Neuronal stem cell (in vitro differentiated cells): ENCODE data around the gene MN1.

Experiments used
- DNase-seq: peaks from one replicate; pipeline ENCODE4 v3.0.0-alpha.2; 2013; ENCODE audit warnings: low spot score
- H2AFZ ChIP-seq: one replicate; pipeline ENCODE4 v1.6.1; 2013; ENCODE audit warnings: mild to moderate bottlenecking, low read length, inconsistent platforms
- H2AK5ac ChIP-seq: 2 replicates; pipeline ENCODE4 v1.6.1; 2013; ENCODE audit warnings: low read depth, mild to moderate bottlenecking, inconsistent platforms, low read length, moderate library complexity, mixed read lengths
- H2BK120ac ChIP-seq: 2 replicates; pipeline ENCODE4 v1.6.1; 2013; ENCODE audit warnings: low read depth, mild to moderate bottlenecking, inconsistent platforms, low read length, moderate library complexity, mixed read lengths
- H2BK12ac ChIP-seq: one replicate; pipeline ENCODE4 v1.6.1; 2013; ENCODE audit warnings: low read length, inconsistent platforms
- H2BK15ac ChIP-seq: 2 replicates; pipeline ENCODE4 v1.6.1; 2013; ENCODE audit warnings: mild to moderate bottlenecking, low read length, inconsistent platforms, mixed read lengths
- H2BK5ac ChIP-seq: one replicate; pipeline ENCODE4 v1.6.1; 2013; ENCODE audit warnings: inconsistent platforms, mild to moderate bottlenecking, low read length, moderate library complexity
- H3K14ac ChIP-seq: one replicate; pipeline ENCODE4 v1.6.1; 2013; ENCODE audit warnings: low read length, inconsistent platforms
- H3K18ac ChIP-seq: 2 replicates; pipeline ENCODE4 v1.6.1; 2013; ENCODE audit warnings: low read length, inconsistent platforms
- H3K23ac ChIP-seq: 2 replicates; pipeline ENCODE4 v1.6.1; 2013; ENCODE audit warnings: low read depth, mild to moderate bottlenecking, mixed read lengths, low read length, inconsistent platforms; ENCODE audit not compliant: poor library complexity
- H3K27ac ChIP-seq: replicated peaks from 3 replicates; pipeline ENCODE4 v1.5.1; 2013; ENCODE audit warnings: low read length, inconsistent platforms
- H3K27me3 ChIP-seq, 3 experiments: 2 replicates each; pipeline ENCODE4 v1.6.1; 2013; ENCODE audit warnings: low read length in 3 of 3, mild to moderate bottlenecking in 2 of 3, inconsistent platforms in 1 of 3, low read depth in 1 of 3, mixed read lengths in 1 of 3, moderate library complexity in 1 of 3; ENCODE audit not compliant: control insufficient read depth in 3 of 3, insufficient read depth in 3 of 3
- H3K36me3 ChIP-seq, 2 donors: replicated peaks in 1 of 2; 2 replicates each; pipeline ENCODE4 v1.6.1; 2013; ENCODE audit warnings: low read length in 2 of 2; ENCODE audit not compliant: control insufficient read depth in 2 of 2, insufficient read depth in 2 of 2
- H3K4ac ChIP-seq: 2 replicates; pipeline ENCODE4 v1.6.1; 2013; ENCODE audit warnings: inconsistent platforms, mild to moderate bottlenecking, low read length, moderate library complexity
- H3K4me1 ChIP-seq, 2 donors: 1 replicate in 1 of 2; 2 replicates in 1 of 2; pipeline ENCODE4 v1.6.1; 2013; ENCODE audit warnings: low read length in 2 of 2, low read depth in 1 of 2; ENCODE audit not compliant: control insufficient read depth in 2 of 2, insufficient read depth in 1 of 2
- H3K4me2 ChIP-seq: one replicate; pipeline ENCODE4 v1.6.1; 2013; ENCODE audit warnings: mild to moderate bottlenecking, low read length, inconsistent platforms; ENCODE audit not compliant: insufficient read depth, poor library complexity, severe bottlenecking
- H3K4me3 ChIP-seq, 2 donors: 2 replicates each; pipeline ENCODE4 v1.5.1; 2013; ENCODE audit warnings: low read length in 2 of 2, mild to moderate bottlenecking in 2 of 2, inconsistent platforms in 1 of 2, moderate library complexity in 1 of 2
- H3K79me1 ChIP-seq: one replicate; pipeline ENCODE4 v1.6.1; 2013; ENCODE audit warnings: low read depth, mild to moderate bottlenecking, inconsistent platforms, low read length, moderate library complexity
- H3K9ac ChIP-seq: one replicate; pipeline ENCODE4 v1.6.1; 2013; ENCODE audit warnings: mild to moderate bottlenecking, low read depth, low read length, inconsistent platforms; ENCODE audit not compliant: poor library complexity
- H3K9me3 ChIP-seq, 2 donors: replicated peaks in 1 of 2; 2 replicates each; pipeline versions ENCODE3 to v1.6.1; 2013; ENCODE audit warnings: low read length in 2 of 2, mild to moderate bottlenecking in 2 of 2, inconsistent platforms in 1 of 2, low read depth in 1 of 2, mixed read lengths in 1 of 2, moderate library complexity in 1 of 2; ENCODE audit not compliant: control insufficient read depth in 2 of 2, insufficient read depth in 1 of 2
- H4K8ac ChIP-seq: one replicate; pipeline ENCODE4 v1.6.1; 2013; ENCODE audit warnings: low read depth, mild to moderate bottlenecking, inconsistent platforms, low read length, moderate library complexity
- H4K91ac ChIP-seq: one replicate; pipeline ENCODE4 v1.6.1; 2013; ENCODE audit warnings: low read length, low read depth, mild to moderate bottlenecking, inconsistent platforms; ENCODE audit not compliant: poor library complexity
- WGBS, 2 donors: extraction: QIAGEN DNeasy Blood & Tissue Kit; methylation state at CpG; one replicate each; pipeline ENCODE4 v1.1.7; 2013; ENCODE audit warnings: missing lambda C conversion rate in 2 of 2, mixed read lengths in 1 of 2; ENCODE audit not compliant: insufficient read length in 2 of 2, insufficient replicate concordance in 1 of 2; ENCODE audit errors: extremely low coverage in 2 of 2; 5-methylcytosine and 5-hydroxymethylcytosine counted together

Gene MN1

DNA sequence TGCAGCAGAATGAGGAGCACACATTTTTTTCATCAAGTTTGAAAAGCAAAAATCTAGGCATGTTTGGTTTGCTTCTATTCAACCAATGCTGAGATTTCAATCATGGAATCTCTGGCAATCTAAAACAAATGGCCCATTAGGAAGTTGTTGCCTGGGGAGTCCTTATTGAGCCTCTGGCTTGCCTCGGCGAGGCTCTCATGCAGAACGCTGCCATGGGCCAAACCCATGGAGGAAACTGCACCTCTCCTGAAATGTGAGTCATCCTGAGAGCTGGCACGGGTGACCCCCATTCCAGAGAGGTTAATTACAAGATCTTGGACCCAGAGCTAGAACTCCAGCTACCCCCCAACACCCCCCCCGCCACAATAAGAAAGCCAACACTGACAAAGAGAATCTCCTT, 80.7 kb downstream of the MN1 start:
- Histone ChIP-seq H3K4me2 (no peak overlapping the region), H2BK15ac (no peak overlapping the region), H2AFZ (no peak overlapping the region), H2BK120ac (no peak overlapping the region), H3K18ac (no peak overlapping the region), H4K91ac (no peak overlapping the region), H3K9me3 (peaks cover 7 to 27% of the 10 kb centered on the region in 2 donors), H3K4ac (no peak overlapping the region), H3K9ac (no peak overlapping the region), H4K8ac (no peak overlapping the region), H2BK12ac (no peak overlapping the region), H3K27ac (no peak overlapping the region), H3K27me3 (no peaks in the 10 kb centered on the region), H2BK5ac (no peak overlapping the region), H3K14ac (no peak overlapping the region), H3K23ac (no peak overlapping the region), H3K4me1 (peaks cover 9 to 26% of the 10 kb centered on the region in 2 donors), H3K4me3 (no peak overlapping the region), H3K36me3 (no peaks in the 10 kb centered on the region), H3K79me1 (no peaks in the 10 kb centered on the region), H2AK5ac (no peak overlapping the region)
- WGBS, 2 donors, result no CpG with 5 or more reads among the region's 5 CpGs
- no peak for DNase-seq

DNA sequence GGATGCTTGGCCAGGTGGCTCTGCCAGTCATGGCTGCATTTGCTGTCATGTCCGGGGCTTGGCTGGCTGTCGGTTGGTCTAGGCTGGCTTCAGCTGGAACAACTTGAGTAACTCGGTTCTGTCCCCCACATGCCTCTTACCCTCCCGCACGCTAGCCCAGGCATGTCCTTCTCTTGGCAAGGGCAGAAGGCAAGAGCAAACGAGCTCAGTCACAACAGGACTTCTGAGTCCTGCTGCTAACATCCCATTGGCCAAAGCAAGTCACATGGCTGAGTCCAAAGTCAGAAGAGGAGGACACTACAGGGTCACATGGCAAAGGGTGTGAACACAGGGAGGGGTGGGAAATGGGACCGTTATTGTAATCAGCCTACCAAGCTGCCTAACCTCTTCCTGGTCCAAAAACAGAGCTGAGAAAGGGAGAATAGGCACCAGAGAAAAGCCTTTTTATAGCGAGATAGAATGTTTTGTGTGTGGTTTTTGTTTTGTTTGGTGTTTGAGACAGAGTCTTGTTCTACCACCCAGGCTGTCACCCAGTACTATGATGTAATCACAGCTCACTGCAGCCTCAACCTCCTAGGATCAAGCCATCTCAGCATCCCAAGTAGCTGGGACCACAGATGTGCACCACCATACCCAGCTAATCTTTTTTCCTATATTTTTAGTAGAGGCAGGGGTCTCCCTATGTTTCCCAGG, 81.9 kb downstream of the MN1 start:
- Histone ChIP-seq H4K8ac (no peak overlapping the region), H3K9ac (no peak overlapping the region), H3K14ac (no peak overlapping the region), H3K27me3 (no peaks in the 10 kb centered on the region), H2AK5ac (peak overlapping the region; percentile 16), H4K91ac (no peak overlapping the region), H3K9me3 (peaks cover 2 to 20% of the 10 kb centered on the region in 2 donors), H2BK5ac (no peak overlapping the region), H3K18ac (no peak overlapping the region), H3K23ac (no peak overlapping the region), H3K79me1 (no peaks in the 10 kb centered on the region), H3K4me3 (no peak overlapping the region), H3K4me2 (no peak overlapping the region), H3K4me1 (peaks cover 18 to 31% of the 10 kb centered on the region in 2 donors), H2BK15ac (no peak overlapping the region), H3K27ac (no peak overlapping the region), H2AFZ (peak overlapping the region; percentile 58), H2BK12ac (peak overlapping the region; percentile 30), H3K4ac (no peak overlapping the region), H2BK120ac (no peak overlapping the region), H3K36me3 (no peaks in the 10 kb centered on the region)
- DNase-seq, result no peak
- WGBS, 2 donors, result 100% methylated on average over 1 of the region's 8 CpGs; no CpG with 5 or more reads in 1 of the 2 donors

DNA sequence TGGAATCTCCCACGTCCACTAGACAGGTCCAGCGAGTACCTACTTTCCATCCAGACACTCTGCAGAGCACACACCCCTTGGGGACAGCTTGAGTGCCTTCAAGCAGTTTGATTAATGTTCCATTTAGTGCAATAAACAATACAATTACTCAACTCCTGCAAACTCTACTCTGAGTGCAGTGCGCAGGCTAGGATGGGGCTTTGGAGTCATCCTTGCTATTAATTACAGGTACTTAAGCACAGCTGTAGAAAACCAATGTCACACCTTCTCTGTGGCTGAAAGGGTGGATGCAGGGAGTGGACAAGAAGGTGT, 82.6 kb downstream of the MN1 start:
- Histone ChIP-seq H3K79me1 (no peaks in the 10 kb centered on the region), H2BK120ac (no peak overlapping the region), H3K4me1 (peaks cover 18 to 32% of the 10 kb centered on the region in 2 donors), H3K14ac (no peak overlapping the region), H2BK15ac (no peak overlapping the region), H2BK12ac (no peak overlapping the region), H3K4me2 (no peak overlapping the region), H3K4me3 (no peak overlapping the region), H3K9ac (no peak overlapping the region), H4K8ac (no peak overlapping the region), H2AFZ (peak overlapping the region; percentile 58), H4K91ac (no peak overlapping the region), H2AK5ac (peak overlapping the region; percentile 16), H3K27ac (no peak overlapping the region), H3K27me3 (no peaks in the 10 kb centered on the region), H3K9me3 (peaks cover 1 to 14% of the 10 kb centered on the region in 2 donors), H3K18ac (no peak overlapping the region), H3K23ac (no peak overlapping the region), H3K4ac (no peak overlapping the region), H2BK5ac (no peak overlapping the region), H3K36me3 (no peaks in the 10 kb centered on the region)
- DNase-seq, result no peak
- no CpG with 5 or more reads among the region's 3 CpGs for WGBS, 2 donors

DNA sequence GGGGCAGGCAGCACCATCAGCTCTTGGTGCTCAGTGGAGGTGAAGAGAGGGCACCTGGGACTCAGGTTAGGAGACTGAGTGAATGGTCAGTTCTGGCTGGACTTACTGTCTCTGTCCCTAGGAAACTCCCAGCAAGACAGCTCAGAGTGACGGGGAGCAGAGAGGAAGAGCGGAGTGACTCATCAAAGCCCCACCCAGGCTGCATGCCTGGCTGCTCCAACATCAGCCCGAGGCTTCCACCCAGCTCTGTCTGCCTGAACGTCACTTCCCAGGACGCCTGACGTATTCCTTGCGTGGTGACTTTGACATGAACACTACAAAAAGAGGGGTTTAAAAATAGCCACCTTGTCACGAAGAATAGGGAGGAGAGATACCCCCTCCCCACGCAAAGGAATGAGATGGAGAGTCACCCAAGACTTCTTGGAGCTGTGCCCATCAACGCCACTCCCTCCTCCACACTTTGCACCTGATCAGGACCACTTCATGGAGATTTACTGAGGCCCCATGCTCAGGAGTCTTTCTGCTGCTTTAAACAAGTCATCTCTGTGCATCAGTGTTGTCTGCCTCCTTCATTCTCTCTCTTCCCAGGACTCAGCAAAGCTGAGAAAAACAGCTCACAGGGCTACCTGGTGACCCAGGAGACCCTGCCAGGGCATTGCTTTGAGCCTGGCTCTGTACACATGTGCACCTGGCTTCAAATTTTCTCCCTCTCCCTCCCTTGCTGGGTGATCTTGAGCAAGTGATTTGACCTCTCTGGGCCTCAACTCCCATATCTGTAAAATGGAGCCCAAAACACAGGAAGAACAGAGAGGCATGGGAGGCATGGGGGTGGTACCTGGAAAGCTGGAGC, 83.1 kb downstream of the MN1 start:
- Histone ChIP-seq H3K4me2 (no peak overlapping the region), H2AFZ (peak overlapping the region; percentile 56), H2BK5ac (no peak overlapping the region), H3K14ac (no peak overlapping the region), H4K91ac (no peak overlapping the region), H3K36me3 (no peaks in the 10 kb centered on the region), H3K79me1 (no peaks in the 10 kb centered on the region), H2AK5ac (peak overlapping the region; percentile 22), H2BK12ac (peak overlapping the region; percentile 27), H3K9ac (no peak overlapping the region), H3K4me1 (peaks cover 24 to 38% of the 10 kb centered on the region in 2 donors), H3K27me3 (no peaks in the 10 kb centered on the region), H4K8ac (no peak overlapping the region), H3K4me3 (no peak overlapping the region), H3K23ac (no peak overlapping the region), H3K4ac (no peak overlapping the region), H3K27ac (no peak overlapping the region), H2BK15ac (peak overlapping the region; percentile 7), H2BK120ac (no peak overlapping the region), H3K9me3 (peaks cover 0 to 9% of the 10 kb centered on the region in 2 donors), H3K18ac (peak overlapping the region; percentile 53)
- DNase-seq, result no peak
- no CpG with 5 or more reads among the region's 10 CpGs for WGBS, 2 donors
